Neuron (in vitro differentiated cells): Measurements from ENCODE around the gene MACROD1.
A peak's percentile ranks its signal among the peaks of the same experiment; 100 is the strongest.
"Not testable (repeated sequence)": the region's sequence is repeated elsewhere in the genome, so short reads cannot be mapped to it uniquely, and the experiment has no call there.

ENCODE experiments used
- H2AFZ ChIP-seq: one replicate; pipeline ENCODE4 v1.6.1; 2013; ENCODE audit warnings: low read depth, mild to moderate bottlenecking, inconsistent platforms, low read length, moderate library complexity
- H3K27me3 ChIP-seq: one replicate; pipeline ENCODE4 v1.6.1; 2013; ENCODE audit warnings: low read length; ENCODE audit not compliant: insufficient read depth
- H3K36me3 ChIP-seq: one replicate; pipeline ENCODE4 v1.6.1; 2013; ENCODE audit warnings: low read length; ENCODE audit not compliant: insufficient read depth
- H3K4me1 ChIP-seq: one replicate; pipeline ENCODE4 v1.6.1; 2013; ENCODE audit warnings: low read length; ENCODE audit not compliant: insufficient read depth
- H3K4me3 ChIP-seq: 2 replicates; pipeline ENCODE4 v1.5.1; 2013; ENCODE audit warnings: mild to moderate bottlenecking, low read length, moderate library complexity
- H3K9me3 ChIP-seq: one replicate; pipeline ENCODE4 v1.6.1; 2013; ENCODE audit warnings: low read length

Gene MACROD1

DNA sequence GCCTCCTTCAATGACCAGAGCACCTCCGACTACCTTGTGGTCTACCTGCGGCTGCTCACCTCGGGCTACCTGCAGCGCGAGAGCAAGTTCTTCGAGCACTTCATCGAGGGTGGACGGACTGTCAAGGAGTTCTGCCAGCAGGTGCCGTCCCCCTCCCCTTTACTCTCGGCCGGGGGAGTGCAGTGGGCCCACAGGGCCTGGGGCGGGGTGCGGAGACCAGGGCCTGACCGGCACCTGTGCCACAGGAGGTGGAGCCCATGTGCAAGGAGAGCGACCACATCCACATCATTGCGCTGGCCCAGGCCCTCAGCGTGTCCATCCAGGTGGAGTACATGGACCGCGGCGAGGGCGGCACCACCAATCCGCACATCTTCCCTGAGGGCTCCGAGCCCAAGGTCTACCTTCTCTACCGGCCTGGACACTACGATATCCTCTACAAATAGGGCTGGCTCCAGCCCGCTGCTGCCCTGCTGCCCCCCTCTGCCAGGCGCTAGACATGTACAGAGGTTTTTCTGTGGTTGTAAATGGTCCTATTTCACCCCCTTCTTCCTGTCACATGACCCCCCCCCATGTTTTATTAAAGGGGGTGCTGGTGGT is 168.7 kb downstream of the MACROD1 start:
- Histone ChIP-seq H3K4me3 (no peak overlapping the region), H3K9me3 (no peaks in the 10 kb centered on the region), H3K27me3 (no peaks in the 10 kb centered on the region), H2AFZ (no peak overlapping the region), H3K36me3 (peaks cover 62% of the 10 kb centered on the region), H3K4me1 (no peaks in the 10 kb centered on the region)

DNA sequence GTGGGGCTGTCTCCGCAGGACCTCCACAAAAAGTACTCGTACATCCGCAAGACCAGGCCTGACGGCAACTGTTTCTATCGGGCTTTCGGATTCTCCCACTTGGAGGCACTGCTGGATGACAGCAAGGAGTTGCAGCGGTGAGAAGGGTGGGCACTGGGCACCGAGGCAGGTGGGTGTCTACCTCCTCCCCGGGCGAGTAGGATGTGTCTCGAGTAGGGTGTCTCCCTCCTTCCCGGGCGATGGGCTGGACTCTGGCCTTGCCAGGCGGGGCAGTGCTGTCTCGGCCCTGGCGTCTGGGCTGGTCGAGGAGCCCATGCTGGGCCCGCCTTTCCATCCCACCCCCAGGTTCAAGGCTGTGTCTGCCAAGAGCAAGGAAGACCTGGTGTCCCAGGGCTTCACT is 169.4 kb downstream of the MACROD1 start:
- H3K9me3 ChIP-seq, result no peaks in the 10 kb centered on the region
- H2AFZ ChIP-seq, result no peak overlapping the region
- H3K36me3 ChIP-seq, result peaks cover 58% of the 10 kb centered on the region
- no peaks in the 10 kb centered on the region for H3K4me1 ChIP-seq
- H3K27me3 ChIP-seq, result no peaks in the 10 kb centered on the region
- no peak overlapping the region for H3K4me3 ChIP-seq

DNA sequence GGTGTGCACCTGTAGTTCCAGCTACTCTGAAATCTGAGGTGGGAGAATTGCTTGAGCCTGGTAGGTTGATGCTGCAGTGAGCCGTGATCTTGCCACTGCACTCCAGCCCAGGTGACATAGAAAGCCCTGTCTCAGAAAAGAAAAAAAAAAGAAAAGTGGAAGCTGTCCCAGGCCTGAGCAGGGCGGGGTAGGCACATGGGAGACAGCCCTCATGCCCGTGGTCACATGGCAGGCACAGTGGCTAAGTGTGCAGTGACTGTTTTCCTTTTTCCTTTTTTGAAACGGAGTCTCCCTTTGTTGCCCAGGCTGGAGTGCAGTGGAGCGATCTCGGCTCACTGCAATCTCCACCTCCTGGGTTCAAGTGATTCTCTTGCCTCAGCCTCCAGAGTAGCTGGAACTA is 171.9 kb downstream of the MACROD1 start:
- Histone ChIP-seq H3K4me3 (no peak overlapping the region), H3K4me1 (no peaks in the 10 kb centered on the region), H2AFZ (no peak overlapping the region), H3K27me3 (no peaks in the 10 kb centered on the region), H3K9me3 (no peaks in the 10 kb centered on the region), H3K36me3 (peaks cover 66% of the 10 kb centered on the region)

DNA sequence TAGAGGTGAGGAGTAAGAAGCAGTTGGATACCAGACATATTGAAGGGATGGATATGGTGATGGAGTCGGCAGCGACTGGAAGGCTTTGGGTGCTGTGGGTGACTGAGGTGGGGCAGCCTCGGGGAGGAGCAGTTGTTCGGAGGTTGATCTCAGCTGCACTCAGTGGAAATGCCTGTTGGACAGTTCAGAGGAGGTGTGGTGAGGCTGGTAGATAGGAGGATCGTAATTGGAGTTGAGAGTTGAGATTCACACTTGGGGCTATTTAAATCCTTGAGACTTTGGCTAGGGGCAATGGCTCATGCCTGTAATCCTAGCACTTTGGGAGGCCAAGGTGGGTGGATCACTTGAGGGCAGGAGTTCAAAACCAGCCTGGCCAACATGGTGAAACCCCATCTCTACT is 172.8 kb downstream of the MACROD1 start:
- Histone ChIP-seq H3K36me3 (peaks cover 68% of the 10 kb centered on the region), H3K4me1 (peaks cover under 1% of the 10 kb centered on the region), H3K27me3 (no peaks in the 10 kb centered on the region)

DNA sequence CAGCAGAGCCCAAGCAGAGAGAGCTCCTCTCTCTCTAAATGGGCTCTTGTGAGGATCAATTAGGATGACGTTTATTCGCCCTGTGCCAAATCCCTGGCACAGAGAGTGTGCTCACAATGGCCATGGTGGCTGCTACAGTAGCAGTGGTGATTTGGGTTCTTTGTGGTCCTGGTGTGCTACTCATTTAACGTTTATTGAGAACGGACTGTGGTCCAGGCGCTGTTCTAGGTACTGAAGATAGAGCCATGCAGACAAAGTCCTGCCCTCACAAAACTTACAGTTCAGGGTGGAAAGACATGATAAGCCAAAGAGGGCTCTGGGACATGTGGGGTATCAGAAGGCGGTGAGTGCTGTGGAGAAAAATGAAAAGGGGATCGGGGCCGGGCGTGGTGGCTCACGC is 174.4 kb downstream of the MACROD1 start:
- H2AFZ ChIP-seq, result no peak overlapping the region
- H3K27me3 ChIP-seq, result no peaks in the 10 kb centered on the region
- H3K4me3 ChIP-seq, result no peak overlapping the region
- no peaks in the 10 kb centered on the region for H3K9me3 ChIP-seq
- H3K4me1 ChIP-seq, result peaks cover 12% of the 10 kb centered on the region
- H3K36me3 ChIP-seq, result peaks cover 59% of the 10 kb centered on the region

More for the DNA sequence above, 172.8 kb downstream of the MACROD1 start:
- Histone ChIP-seq H3K4me3 (no peak overlapping the region), H3K9me3 (no peaks in the 10 kb centered on the region), H2AFZ (no peak overlapping the region)

DNA sequence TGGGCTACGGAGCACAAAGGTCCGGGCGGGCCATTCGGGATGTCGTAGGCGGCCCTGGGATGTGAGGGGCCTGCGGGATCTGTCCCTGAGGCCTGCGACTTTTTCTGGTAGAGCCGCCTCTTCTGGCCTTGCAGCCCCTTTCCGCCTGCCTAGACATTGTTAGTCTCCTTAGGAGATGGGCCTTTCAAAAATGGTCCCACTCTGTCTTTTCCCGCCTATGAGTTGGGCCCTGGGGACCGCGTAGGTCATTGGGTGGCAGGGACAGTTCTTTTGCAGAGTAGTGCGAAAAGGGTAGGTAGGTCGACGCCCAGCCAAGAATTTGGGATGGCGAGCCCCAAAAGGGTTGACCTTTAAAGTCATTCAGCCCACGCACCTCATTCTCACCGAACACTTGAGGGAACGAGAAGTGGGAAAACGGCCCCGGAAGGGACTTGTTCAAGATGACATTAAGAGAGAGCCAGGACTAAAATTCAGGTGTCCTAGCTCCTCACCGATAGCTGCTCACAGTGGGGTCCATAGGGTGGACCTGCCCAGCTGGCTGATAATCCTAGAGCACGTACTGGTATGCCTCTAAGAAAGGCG is 178.9 kb downstream of the MACROD1 start:
- Histone ChIP-seq H3K4me3 (peak overlapping the region; percentile 88), H3K36me3 (peaks cover 30% of the 10 kb centered on the region), H3K27me3 (no peaks in the 10 kb centered on the region), H2AFZ (peak overlapping the region; percentile 5), H3K4me1 (peaks cover 21% of the 10 kb centered on the region), H3K9me3 (no peaks in the 10 kb centered on the region)

DNA sequence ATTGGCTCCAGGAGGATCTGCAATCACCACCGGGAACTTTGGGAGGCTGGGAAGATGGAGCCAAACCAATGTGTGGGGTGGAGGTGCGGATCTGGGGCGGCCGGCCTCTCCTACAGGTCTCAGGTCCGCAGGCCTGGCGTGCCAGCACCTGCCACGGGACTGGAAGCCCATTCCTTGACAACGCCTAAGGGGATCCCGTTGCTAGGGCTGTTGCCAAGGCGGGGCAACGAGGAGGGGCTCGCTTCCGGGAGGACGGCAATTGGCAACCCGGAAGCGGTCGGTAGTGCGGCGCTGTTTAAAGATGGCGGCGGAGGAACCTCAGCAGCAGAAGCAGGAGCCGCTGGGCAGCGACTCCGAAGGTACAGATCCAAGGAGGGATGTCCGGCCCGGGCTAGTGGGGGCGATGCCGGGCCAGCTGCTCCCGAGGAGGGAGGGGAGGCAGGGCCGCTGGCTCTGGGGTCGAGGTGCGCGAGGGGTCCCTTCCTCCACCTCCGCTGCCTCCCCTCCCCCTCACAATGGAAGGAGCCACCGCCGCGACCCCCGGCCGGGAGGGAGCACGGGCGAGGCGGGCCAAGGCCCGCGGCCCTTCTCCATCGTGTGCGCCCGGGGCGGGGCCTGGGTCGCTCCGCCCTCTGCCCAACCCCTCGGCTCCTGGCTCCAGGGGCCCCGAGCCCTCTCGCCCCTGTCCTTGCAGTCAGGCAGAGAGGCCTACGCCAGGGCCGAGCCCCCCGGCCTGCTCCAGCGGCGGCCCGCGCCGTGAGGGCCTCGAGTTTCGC is 179.6 kb downstream of the MACROD1 start, which contains the start of gene OTUB1:
Gene OTUB1, plus strand, starts transcription at position 283 of the 776 bp plus-strand sequence. Its CDS starts 19 bp downstream, at position 302.
- H3K27me3 ChIP-seq, result no peaks in the 10 kb centered on the region
- no peaks in the 10 kb centered on the region for H3K9me3 ChIP-seq
- peaks cover 21% of the 10 kb centered on the region for H3K4me1 ChIP-seq
- peaks cover 29% of the 10 kb centered on the region for H3K36me3 ChIP-seq
- peak within 1 kb of the TSS; percentile 5 for H2AFZ ChIP-seq
- H3K4me3 ChIP-seq, result peak within 1 kb of the TSS; percentile 88

DNA sequence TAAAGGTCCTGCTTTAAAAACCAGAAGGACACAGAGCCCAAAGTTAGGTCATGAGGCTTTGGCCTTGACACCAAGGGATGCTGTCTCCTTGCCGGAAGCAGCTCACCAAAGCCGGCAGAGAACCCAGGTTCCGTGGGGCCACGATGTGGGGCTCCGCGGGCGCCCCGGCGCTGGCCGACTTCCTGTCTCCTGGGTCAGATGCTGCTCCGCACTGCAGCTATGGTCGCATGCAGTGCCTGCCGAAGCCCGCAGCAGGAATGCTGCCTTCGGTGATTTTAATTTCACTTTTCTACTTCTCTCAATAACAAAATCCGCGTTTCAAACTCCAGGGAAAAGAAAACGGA is 180.1 kb downstream of the MACROD1 start:
- H3K9me3 ChIP-seq, result no peaks in the 10 kb centered on the region

DNA sequence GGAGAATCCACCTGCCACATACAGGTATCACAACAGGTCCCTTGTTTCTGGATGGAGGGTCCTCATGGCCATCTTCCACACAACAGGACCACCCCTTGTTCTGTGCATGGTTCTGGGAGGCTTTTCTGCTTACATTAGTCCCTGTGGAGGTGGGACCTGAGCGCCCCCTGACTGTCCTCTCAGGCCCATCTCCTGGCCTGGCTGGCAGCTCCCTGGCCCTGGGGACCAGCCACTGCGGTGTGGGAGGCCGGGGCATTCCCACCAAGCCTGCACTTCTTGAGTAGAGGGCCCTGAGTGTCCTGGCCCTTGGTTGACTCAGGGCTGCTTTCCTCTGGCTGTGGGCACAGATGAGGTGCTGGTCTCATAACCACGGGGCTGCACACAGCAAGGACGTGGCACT is 186.5 kb downstream of the MACROD1 start:
- no peak overlapping the region for H3K4me3 ChIP-seq
- H3K9me3 ChIP-seq, result no peaks in the 10 kb centered on the region
- no peaks in the 10 kb centered on the region for H3K27me3 ChIP-seq
- peaks cover 1% of the 10 kb centered on the region for H3K36me3 ChIP-seq
- peaks cover 19% of the 10 kb centered on the region for H3K4me1 ChIP-seq
- H2AFZ ChIP-seq, result no peak overlapping the region

More for the DNA sequence above, 180.1 kb downstream of the MACROD1 start:
- Histone ChIP-seq H3K4me1 (peaks cover 21% of the 10 kb centered on the region), H3K27me3 (no peaks in the 10 kb centered on the region), H3K36me3 (peaks cover 25% of the 10 kb centered on the region), H2AFZ (no peak overlapping the region), H3K4me3 (peak overlapping the region; percentile 88)

DNA sequence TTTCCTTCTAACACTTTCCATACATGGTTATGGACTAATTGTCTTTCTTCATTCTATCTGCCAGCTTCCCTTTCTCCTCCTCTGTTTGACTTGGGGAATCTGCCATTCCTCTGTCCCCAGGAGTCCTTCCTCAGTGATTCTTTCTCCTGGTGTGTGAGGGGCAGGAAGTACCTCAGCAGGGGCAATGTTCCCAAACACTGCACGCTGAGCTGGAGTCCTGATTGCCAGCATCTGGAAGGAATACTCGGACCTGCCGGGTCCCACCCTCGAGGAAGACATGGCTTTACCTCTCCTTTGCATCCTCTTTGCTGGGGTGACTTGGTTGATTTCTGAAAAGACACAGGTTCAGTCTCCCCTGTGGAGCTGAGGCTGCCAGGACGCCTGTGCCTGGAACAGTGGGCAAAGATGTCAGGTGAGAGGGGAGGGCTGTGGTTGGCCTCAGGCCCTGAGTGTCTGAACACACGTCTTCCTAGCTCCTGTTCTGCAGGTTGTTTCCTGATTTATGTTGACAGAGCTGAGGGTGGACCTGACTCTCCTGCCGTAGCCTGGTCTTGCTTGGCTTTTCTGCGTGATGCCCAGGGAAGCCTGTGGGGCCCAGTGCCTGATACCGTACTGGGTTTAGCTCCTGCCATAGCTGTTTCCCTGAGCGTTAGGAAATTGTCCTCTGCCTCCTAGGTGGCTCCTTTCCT is 187.2 kb downstream of the MACROD1 start:
- Histone ChIP-seq H3K9me3 (no peaks in the 10 kb centered on the region), H3K36me3 (peaks cover 1% of the 10 kb centered on the region), H3K27me3 (no peaks in the 10 kb centered on the region), H3K4me1 (peaks cover 19% of the 10 kb centered on the region), H3K4me3 (no peak overlapping the region), H2AFZ (no peak overlapping the region)

DNA sequence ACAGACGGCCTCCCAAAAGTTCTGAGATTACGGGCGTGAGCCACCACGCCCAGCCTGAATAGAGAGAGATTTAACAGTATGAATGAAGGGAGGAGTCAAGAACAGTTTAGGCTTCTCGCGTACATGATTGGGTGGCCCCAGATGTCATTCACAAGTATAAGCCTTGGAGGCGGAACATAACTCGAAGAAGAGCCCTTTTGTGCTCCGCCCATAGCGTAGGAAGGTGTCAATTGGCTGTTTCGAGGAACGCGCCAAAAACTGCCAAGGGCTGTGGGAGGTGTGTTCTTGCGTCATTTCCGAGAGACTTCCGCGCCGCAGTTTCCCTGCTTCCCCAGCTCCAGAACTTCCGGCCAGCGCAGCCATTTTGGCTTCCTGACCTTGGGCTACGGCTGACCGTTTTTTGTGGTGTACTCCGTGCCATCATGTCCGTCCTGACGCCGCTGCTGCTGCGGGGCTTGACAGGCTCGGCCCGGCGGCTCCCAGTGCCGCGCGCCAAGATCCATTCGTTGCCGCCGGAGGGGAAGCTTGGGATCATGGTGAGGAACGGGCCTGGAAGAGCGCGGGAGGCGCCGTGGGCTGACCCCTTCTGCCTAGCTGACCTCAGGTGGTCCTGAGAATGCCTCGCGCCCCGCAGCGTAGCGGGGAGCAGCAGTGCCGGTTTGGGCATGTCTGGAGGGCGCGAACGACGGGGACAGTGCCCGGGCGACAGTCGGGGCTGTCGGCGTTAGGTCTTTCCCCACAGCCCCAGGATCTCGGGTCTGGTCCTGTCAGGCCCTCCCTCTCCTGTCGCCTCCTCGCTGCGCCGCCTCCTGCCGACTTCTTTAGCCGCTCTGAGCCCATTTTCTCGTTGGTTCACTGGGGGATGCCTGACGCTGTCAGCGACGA is 191.4 kb downstream of the MACROD1 start, which contains the start of gene COX8A:
Gene COX8A, plus strand, starts transcription at position 362 of the 885 bp plus-strand sequence. Its CDS starts 61 bp downstream, at position 423.
- H3K27me3 ChIP-seq, result no peaks in the 10 kb centered on the region
- no peak within 1 kb of the TSS for H2AFZ ChIP-seq
- H3K9me3 ChIP-seq, result no peaks in the 10 kb centered on the region
- peaks cover 19% of the 10 kb centered on the region for H3K4me1 ChIP-seq
- peak within 1 kb of the TSS; percentile 84 for H3K4me3 ChIP-seq
- no peaks in the 10 kb centered on the region for H3K36me3 ChIP-seq

DNA sequence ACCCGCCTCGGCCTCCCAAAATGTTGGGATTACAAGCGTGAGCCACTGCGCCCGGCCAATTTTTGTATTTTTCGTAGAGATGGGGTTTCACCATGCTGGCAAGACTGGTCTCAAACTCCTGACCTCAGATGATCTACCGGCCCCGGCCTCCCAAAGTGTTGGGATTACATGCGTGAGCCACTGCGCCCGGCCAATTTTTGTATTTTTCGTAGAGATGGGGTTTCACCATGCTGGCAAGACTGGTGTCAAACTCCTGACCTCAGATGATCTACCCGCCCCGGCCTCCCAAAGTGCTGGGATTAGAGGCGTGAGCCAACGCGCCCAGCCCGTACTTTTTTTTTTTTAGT is 192.0 kb downstream of the MACROD1 start:
- H3K4me1 ChIP-seq, result peaks cover 19% of the 10 kb centered on the region
- H3K9me3 ChIP-seq, H3K36me3 ChIP-seq, H3K27me3 ChIP-seq, H3K4me3 ChIP-seq, H2AFZ ChIP-seq: not testable (repeated sequence)
